Endothelial cell (in vitro differentiated cells): Measurements from ENCODE around the gene FOXI1. TPM values are rescaled to one million over a fixed set of nuclear protein-coding genes. Genes with fewer than 3 reads are reported as not detected.

Source experiments
- DNase-seq: peaks from one replicate; pipeline ENCODE4 v3.0.0; 2021; ENCODE audit warnings: low spot score
- H3K27ac Mint-ChIP-seq: one replicate; pipeline ENCODE4 v1.8.0; 2021; ENCODE audit warnings: mixed read lengths, inconsistent platforms; ENCODE audit not compliant: unreplicated experiment
- H3K27me3 Mint-ChIP-seq: one replicate; pipeline ENCODE4 v1.8.0; 2021; ENCODE audit warnings: mild to moderate bottlenecking, moderate library complexity, mixed read lengths, inconsistent platforms; ENCODE audit not compliant: unreplicated experiment
- H3K36me3 Mint-ChIP-seq: one replicate; pipeline ENCODE4 v1.8.0; 2021; ENCODE audit warnings: mild to moderate bottlenecking, low read depth, mixed read lengths, inconsistent platforms; ENCODE audit not compliant: unreplicated experiment
- H3K4me1 Mint-ChIP-seq: one replicate; pipeline ENCODE4 v1.8.0; 2021; ENCODE audit warnings: mild to moderate bottlenecking, mixed read lengths, inconsistent platforms; ENCODE audit not compliant: unreplicated experiment
- H3K4me3 Mint-ChIP-seq: one replicate; pipeline ENCODE4 v1.8.0; 2021; ENCODE audit warnings: mild to moderate bottlenecking, mixed read lengths, inconsistent platforms; ENCODE audit not compliant: unreplicated experiment
- H3K9me3 Mint-ChIP-seq: one replicate; pipeline ENCODE4 v1.8.0; 2021; ENCODE audit warnings: mixed read lengths, inconsistent platforms; ENCODE audit not compliant: unreplicated experiment
- CTCF ChIP-seq: fragments of 200-600 bp; sonication (generic); IDR thresholded peaks from one replicate; pipeline ENCODE4 v1.5.0; 2021; ENCODE audit warnings: antibody characterized with exemption; ENCODE audit not compliant: unreplicated experiment
- total RNA-seq: library from RNA; stranded (reverse); fragmentation: NEBNext Ultra II Directional; extraction: Animal tissue kit (Norgen Biotek cat#: 25700); gene quantifications from one replicate; pipeline ENCODE4 v1.2.1, GENCODE V29; 2021; ENCODE audit not compliant: unreplicated experiment

FOXI1 gene
- total RNA-seq, 1 donor from 2014 or later = 2.2 TPM

DNA sequence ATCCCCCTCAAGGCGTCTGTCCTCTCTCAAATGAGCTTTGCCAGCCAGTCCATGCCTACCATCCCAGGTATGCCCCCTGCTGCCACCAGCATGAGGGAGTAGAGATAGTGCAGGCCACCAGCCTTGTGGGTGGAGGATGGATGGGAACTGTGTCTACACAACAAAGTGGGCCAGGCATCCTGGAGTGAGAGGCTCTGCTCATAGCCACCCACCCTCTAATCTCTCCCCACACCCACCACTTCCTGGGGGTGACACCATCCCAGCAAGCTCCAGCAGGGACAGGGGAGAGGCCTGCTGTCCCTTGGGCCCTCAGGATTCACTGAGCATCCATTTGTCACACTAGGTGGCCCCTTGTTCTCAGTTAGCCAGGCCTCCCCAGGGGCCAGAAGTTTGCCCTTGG, 25.5 kb upstream of the FOXI1 start:
- TF ChIP-seq CTCF = no peak
- Mint-ChIP-seq H3K36me3 (no peaks in the 10 kb centered on the region), H3K27me3 (peaks cover 2% of the 10 kb centered on the region), H3K4me3 (no peak overlapping the region), H3K27ac (no peak overlapping the region), H3K9me3 (no peaks in the 10 kb centered on the region), H3K4me1 (no peaks in the 10 kb centered on the region)
- no peak for DNase-seq

GRCh38 chr5:170080786-170081445, 24.8 kb upstream of the FOXI1 start:
- TF ChIP-seq CTCF = no peak
- no peaks in the 10 kb centered on the region for H3K9me3 Mint-ChIP-seq
- no peak overlapping the region for H3K4me3 Mint-ChIP-seq
- no peaks in the 10 kb centered on the region for H3K4me1 Mint-ChIP-seq
- no peak for DNase-seq
- H3K27ac Mint-ChIP-seq = no peak overlapping the region
- no peaks in the 10 kb centered on the region for H3K36me3 Mint-ChIP-seq
- peaks cover 2% of the 10 kb centered on the region for H3K27me3 Mint-ChIP-seq

- Mint-ChIP-seq H3K36me3 (no peaks in the 10 kb centered on the region), H3K9me3 (no peaks in the 10 kb centered on the region), H3K27ac (no peak overlapping the region), H3K27me3 (peaks cover 4% of the 10 kb centered on the region), H3K4me1 (no peaks in the 10 kb centered on the region), H3K4me3 (no peak overlapping the region)
- no peak for DNase-seq
- TF ChIP-seq CTCF = no peak
Measured at GRCh38 chr5:170081616-170082015, 24.1 kb upstream of the FOXI1 start.

DNA sequence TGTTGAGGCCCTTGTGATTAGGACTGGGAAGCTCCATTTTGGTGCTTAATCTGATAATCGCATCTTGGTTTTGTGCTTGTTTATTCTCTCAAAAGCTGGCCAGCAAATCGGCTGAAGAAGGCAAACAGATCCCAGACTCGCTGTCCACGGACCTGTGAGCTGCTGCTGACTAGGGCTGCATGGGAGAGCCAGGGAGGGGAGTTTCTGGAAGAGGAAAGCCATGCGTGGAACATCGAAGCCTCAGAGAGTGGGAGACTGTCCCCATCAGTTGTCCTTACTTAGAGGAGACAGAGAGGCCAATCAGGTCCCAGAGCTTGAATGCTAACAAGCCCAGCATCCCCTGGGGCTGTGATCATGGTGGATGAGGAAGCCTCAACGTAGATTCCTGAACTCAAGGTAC, 23.0 kb upstream of the FOXI1 start:
- peaks cover 6% of the 10 kb centered on the region for H3K27me3 Mint-ChIP-seq
- DNase-seq = no peak
- no peaks in the 10 kb centered on the region for H3K9me3 Mint-ChIP-seq
- H3K4me1 Mint-ChIP-seq = no peaks in the 10 kb centered on the region
- no peak for TF ChIP-seq CTCF
- peaks cover 4% of the 10 kb centered on the region for H3K36me3 Mint-ChIP-seq
- H3K27ac Mint-ChIP-seq = no peak overlapping the region
- no peak overlapping the region for H3K4me3 Mint-ChIP-seq

- H3K27me3 Mint-ChIP-seq = peaks cover 6% of the 10 kb centered on the region
- H3K4me3 Mint-ChIP-seq = no peak overlapping the region
- DNase-seq = no peak
Measured at GRCh38 chr5:170087168-170087817, 18.4 kb upstream of the FOXI1 start.

More at GRCh38 chr5:170087168-170087817, 18.4 kb upstream of the FOXI1 start:
- no peak for TF ChIP-seq CTCF
- Mint-ChIP-seq H3K36me3 (peaks cover 14% of the 10 kb centered on the region), H3K9me3 (no peaks in the 10 kb centered on the region), H3K4me1 (peaks cover 11% of the 10 kb centered on the region), H3K27ac (no peak overlapping the region)
